Uterine smooth muscle cell (primary cell): Measurements from ENCODE around the gene PELI3. TPM values are rescaled to one million over a fixed set of nuclear protein-coding genes. Genes with fewer than 3 reads are reported as not detected.

ENCODE experiments used
- total RNA-seq: library from RNA; depleted of rRNA; stranded (reverse); fragments of >200 nt; gene quantifications from 2 replicates; pipeline ENCODE4 v1.2.3, GENCODE V29; 2014

PELI3 gene
- 14.7 and 19.4 TPM in 2 replicates for total RNA-seq

GRCh38 chr11:66466225-66467033 is at the start of gene PELI3:
TSS of gene PELI3 (plus strand) at chr11:66466905. CDS start at chr11:66468129, 1,224 bp downstream.

GRCh38 chr11:66420671-66421476 is 45.8 kb upstream of the PELI3 start, which contains the start of gene NPAS4:
TSS of gene NPAS4 (plus strand) at chr11:66421035. CDS start at chr11:66421180, 145 bp downstream.

GRCh38 chr11:66438504-66439466 is 27.9 kb upstream of the PELI3 start, which contains the start of gene MRPL11:
TSS of gene MRPL11 (minus strand) at chr11:66438848. CDS start at chr11:66438754, 94 bp downstream.

GRCh38 chr11:66480117-66480938 is 13.6 kb downstream of the PELI3 start, which contains the start of gene DPP3:
TSS of gene DPP3 (plus strand) at chr11:66480434. CDS start at chr11:66482201, 1,767 bp downstream.

GRCh38 chr11:66510271-66510989 is 43.7 kb downstream of the PELI3 start, which contains the start of gene BBS1:
TSS of gene BBS1 (plus strand) at chr11:66510635. CDS start at chr11:66510660, 25 bp downstream.

Other genes starting within 250 kb of the PELI3 start
- gene KLC2, start 209.2 kb upstream of the PELI3 start, total RNA-seq = 27.3 and 28.5 TPM in 2 replicates
- gene RAB1B, start 198.3 kb upstream of the PELI3 start, total RNA-seq = 74.4 and 83.9 TPM in 2 replicates
- gene CNIH2, start 188.7 kb upstream of the PELI3 start, total RNA-seq = 0.11 and 0.25 TPM in 2 replicates
- 185 and 214 TPM in 2 replicates for gene YIF1A, start 177.8 kb upstream of the PELI3 start, total RNA-seq
- gene TMEM151A, start 175.0 kb upstream of the PELI3 start, total RNA-seq = under 0.01 and 0.11 TPM in 2 replicates
- 97.4 and 103 TPM in 2 replicates for gene CD248, start 149.9 kb upstream of the PELI3 start, total RNA-seq
- 32.5 and 58.7 TPM in 2 replicates for gene RIN1, start 130.5 kb upstream of the PELI3 start, total RNA-seq
- 45.5 and 73.5 TPM in 2 replicates for gene BRMS1, start 121.8 kb upstream of the PELI3 start, total RNA-seq
- 40.7 and 55.1 TPM in 2 replicates for gene B4GAT1, start 119.3 kb upstream of the PELI3 start, total RNA-seq
- gene SLC29A2, start 95.1 kb upstream of the PELI3 start, total RNA-seq = 0.11 and 0.37 TPM in 2 replicates
- gene NPAS4, start 45.9 kb upstream of the PELI3 start, total RNA-seq = not detected in 2 replicates
- gene MRPL11, start 28.1 kb upstream of the PELI3 start, total RNA-seq = 49.9 and 55.0 TPM in 2 replicates
- 50.4 and 56.9 TPM in 2 replicates for gene DPP3, start 13.5 kb downstream of the PELI3 start, total RNA-seq
- gene BBS1, start 43.7 kb downstream of the PELI3 start, total RNA-seq = 29.2 and 32.6 TPM in 2 replicates
- 11.4 and 15.9 TPM in 2 replicates for gene ZDHHC24, start 79.1 kb downstream of the PELI3 start, total RNA-seq
- gene ACTN3, start 80.0 kb downstream of the PELI3 start, total RNA-seq = under 0.01 TPM in 1 of 2 replicates, not detected in the other
- 5.9 and 20.6 TPM in 2 replicates for gene CTSF, start 101.7 kb downstream of the PELI3 start, total RNA-seq
- gene CCDC87, start 126.2 kb downstream of the PELI3 start, total RNA-seq = 0.11 and 0.25 TPM in 2 replicates
- 40.1 and 43.2 TPM in 2 replicates for gene CCS, start 126.3 kb downstream of the PELI3 start, total RNA-seq
- 37.2 and 37.4 TPM in 2 replicates for gene RBM14, start 149.7 kb downstream of the PELI3 start, total RNA-seq
- 73.6 and 83.8 TPM in 2 replicates for gene RBM4, start 171.8 kb downstream of the PELI3 start, total RNA-seq
- 21.4 and 22.9 TPM in 2 replicates for gene RBM4B, start 211.0 kb downstream of the PELI3 start, total RNA-seq